Esophagus (tissue), 2 donors: ENCODE data around the gene ANKS1A. TPM values are rescaled to one million over a fixed set of nuclear protein-coding genes. Genes with fewer than 3 reads are reported as not detected.

ENCODE experiments used
- H3K27ac ChIP-seq, 2 donors: one replicate each; pipeline ENCODE4 v1.5.1; 2013; ENCODE audit warnings: low read depth in 2 of 2, mild to moderate bottlenecking in 2 of 2, inconsistent platforms in 1 of 2, low read length in 1 of 2, moderate library complexity in 1 of 2
- H3K27me3 ChIP-seq, 2 donors: one replicate each; pipeline ENCODE4 v1.6.1; 2013; ENCODE audit warnings: low read length in 2 of 2, control low read depth in 1 of 2, mild to moderate bottlenecking in 1 of 2; ENCODE audit not compliant: insufficient read depth in 2 of 2, control insufficient read depth in 1 of 2
- H3K36me3 ChIP-seq, 2 donors: one replicate each; pipeline ENCODE4 v1.6.1; 2013; ENCODE audit warnings: low read length in 1 of 2; ENCODE audit not compliant: control insufficient read depth in 2 of 2, insufficient read depth in 2 of 2
- H3K4me1 ChIP-seq, 2 donors: one replicate each; pipeline ENCODE4 v1.6.1; 2013; ENCODE audit warnings: low read length in 1 of 2; ENCODE audit not compliant: control insufficient read depth in 2 of 2, insufficient read depth in 2 of 2
- H3K4me3 ChIP-seq, 2 donors: one replicate each; pipeline ENCODE4 v1.5.1; 2013; ENCODE audit warnings: low read length in 2 of 2, mild to moderate bottlenecking in 2 of 2, low read depth in 1 of 2, moderate library complexity in 1 of 2
- H3K9me3 ChIP-seq, 2 donors: one replicate each; pipeline ENCODE4 v1.6.1; 2013; ENCODE audit warnings: mild to moderate bottlenecking in 2 of 2, low read depth in 1 of 2, low read length in 1 of 2, moderate library complexity in 1 of 2; ENCODE audit not compliant: control insufficient read depth in 2 of 2, insufficient read depth in 1 of 2
- WGBS, 2 donors: extraction: QIAGEN DNeasy Blood & Tissue Kit; methylation state at CpG; one replicate each; pipeline ENCODE4 v1.1.7; 2013; 5-methylcytosine and 5-hydroxymethylcytosine counted together
- polyA plus RNA-seq, 2 donors: library from polyadenylated mRNA; stranded (reverse); fragments of 200-250 nt; gene quantifications; one replicate each; pipeline ENCODE4 v1.2.3, GENCODE V29; 2013
- donor health status: healthy with polysubstance abuse.
- donor health status: Bipolar disorder and iron deficiency.

ANKS1A gene
- polyA plus RNA-seq, 2 donors = 6.3 to 7.7 TPM

DNA sequence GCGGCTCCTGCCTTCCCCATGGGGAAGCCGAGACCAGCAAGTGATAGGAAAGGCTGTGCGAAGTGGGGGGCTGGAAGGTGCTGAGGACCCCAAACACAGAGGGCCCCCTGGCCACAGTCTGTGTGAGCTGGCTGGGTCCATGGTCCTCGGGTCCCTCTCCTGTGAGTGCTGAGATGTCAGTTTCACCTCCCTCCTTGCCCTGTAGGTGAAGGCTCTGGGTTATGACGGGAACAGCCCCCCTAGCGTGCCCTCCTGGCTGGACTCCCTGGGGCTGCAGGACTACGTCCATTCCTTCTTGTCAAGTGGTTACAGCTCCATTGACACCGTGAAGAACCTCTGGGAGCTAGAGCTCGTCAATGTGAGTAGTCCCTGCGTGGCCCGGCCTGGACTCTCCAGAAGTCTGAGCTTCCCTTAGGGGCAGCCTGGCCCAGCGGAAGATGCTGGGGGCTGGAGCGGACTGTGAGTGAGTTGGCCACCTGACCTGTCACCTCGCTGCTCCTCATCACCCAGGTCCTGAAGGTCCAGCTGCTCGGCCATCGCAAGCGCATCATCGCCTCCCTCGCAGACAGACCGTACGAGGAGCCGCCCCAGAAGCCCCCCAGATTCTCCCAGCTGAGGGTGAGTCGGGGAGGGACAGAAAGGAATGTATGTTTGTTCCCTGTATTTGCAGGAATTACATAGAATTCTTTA lies 190.4 kb downstream of the ANKS1A start:
- no peak overlapping the region for H3K27ac ChIP-seq
- H3K36me3 ChIP-seq = peaks cover 6 to 49% of the 10 kb centered on the region in 2 donors

DNA sequence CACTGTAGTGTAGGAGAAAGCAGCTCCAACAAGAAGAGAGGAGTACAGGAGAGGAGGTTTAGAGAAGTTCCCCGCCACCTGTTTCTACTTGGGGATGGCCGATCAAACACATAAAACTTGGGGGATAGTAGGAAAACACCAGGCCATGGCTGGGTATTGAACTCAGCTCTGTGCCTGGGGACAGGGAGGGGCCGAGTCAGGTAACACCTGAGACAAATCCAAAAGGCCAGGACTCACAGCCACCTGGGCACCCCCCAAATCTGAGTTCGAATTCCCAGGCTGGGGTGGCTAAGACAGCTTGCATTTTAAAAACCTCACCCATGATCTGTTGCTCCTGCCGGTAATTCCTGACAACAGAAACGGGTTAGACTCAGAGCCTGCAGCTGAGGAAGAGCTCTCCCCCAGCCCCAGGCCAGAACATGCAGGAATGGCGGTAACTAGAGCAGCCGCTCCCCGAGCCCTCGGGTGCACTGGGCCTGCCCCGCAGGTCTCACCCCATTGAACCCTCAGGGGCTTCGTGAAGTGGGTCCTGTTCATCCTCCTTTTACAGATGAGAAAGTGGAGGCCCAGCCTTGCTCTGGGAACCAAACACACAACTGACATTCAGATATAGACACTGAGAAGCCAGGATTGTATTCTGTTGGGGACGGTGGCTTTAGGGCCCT lies 191.1 kb downstream of the ANKS1A start:
- 65 to 85% methylated on average over 13 of the region's 13 CpGs for WGBS, 2 donors
- Histone ChIP-seq H3K4me1 (peaks cover 2 to 13% of the 10 kb centered on the region in 2 donors), H3K27me3 (no peaks in the 10 kb centered on the region), H3K9me3 (no peaks in the 10 kb centered on the region), H3K4me3 (no peak overlapping the region), H3K36me3 (peaks cover 6 to 52% of the 10 kb centered on the region in 2 donors), H3K27ac (no peak overlapping the region)

More for the DNA sequence above, 190.4 kb downstream of the ANKS1A start:
- no peaks in the 10 kb centered on the region for H3K9me3 ChIP-seq
- no peaks in the 10 kb centered on the region for H3K27me3 ChIP-seq
- H3K4me3 ChIP-seq = no peak overlapping the region
- 92 to 94% methylated on average over 23 of the region's 23 CpGs for WGBS, 2 donors
- H3K4me1 ChIP-seq = peaks cover 2 to 13% of the 10 kb centered on the region in 2 donors

GRCh38 chr6:35080821-35081425 lies 191.9 kb downstream of the ANKS1A start:
- Histone ChIP-seq H3K36me3 (peaks cover 6 to 60% of the 10 kb centered on the region in 2 donors), H3K9me3 (no peaks in the 10 kb centered on the region), H3K27ac (peak overlapping the region; percentile 12 to 28), H3K27me3 (no peaks in the 10 kb centered on the region), H3K4me3 (no peak overlapping the region), H3K4me1 (peaks cover 2 to 13% of the 10 kb centered on the region in 2 donors)
- WGBS, 2 donors = 61 to 72% methylated on average over 21 of the region's 21 CpGs

- no peaks in the 10 kb centered on the region for H3K27me3 ChIP-seq
- peaks cover 8 to 64% of the 10 kb centered on the region in 2 donors for H3K36me3 ChIP-seq
- no peaks in the 10 kb centered on the region for H3K9me3 ChIP-seq
- peaks cover 2 to 13% of the 10 kb centered on the region in 2 donors for H3K4me1 ChIP-seq
- no peak overlapping the region for H3K4me3 ChIP-seq
- peak overlapping the region; percentile 12 to 28 for H3K27ac ChIP-seq
- 58 to 59% methylated on average over 13 of the region's 13 CpGs for WGBS, 2 donors
Observed at GRCh38 chr6:35081426-35081851, 192.4 kb downstream of the ANKS1A start.

- Histone ChIP-seq H3K9me3 (no peaks in the 10 kb centered on the region), H3K4me1 (peaks cover 2 to 13% of the 10 kb centered on the region in 2 donors), H3K27ac (peak overlapping the region in 1 of 2 donors; percentile 6), H3K4me3 (no peak overlapping the region), H3K36me3 (peaks cover 11 to 71% of the 10 kb centered on the region in 2 donors), H3K27me3 (no peaks in the 10 kb centered on the region)
- WGBS, 2 donors = 73 to 78% methylated on average over 19 of the region's 19 CpGs
Observed at GRCh38 chr6:35082046-35082732, 193.1 kb downstream of the ANKS1A start.

DNA sequence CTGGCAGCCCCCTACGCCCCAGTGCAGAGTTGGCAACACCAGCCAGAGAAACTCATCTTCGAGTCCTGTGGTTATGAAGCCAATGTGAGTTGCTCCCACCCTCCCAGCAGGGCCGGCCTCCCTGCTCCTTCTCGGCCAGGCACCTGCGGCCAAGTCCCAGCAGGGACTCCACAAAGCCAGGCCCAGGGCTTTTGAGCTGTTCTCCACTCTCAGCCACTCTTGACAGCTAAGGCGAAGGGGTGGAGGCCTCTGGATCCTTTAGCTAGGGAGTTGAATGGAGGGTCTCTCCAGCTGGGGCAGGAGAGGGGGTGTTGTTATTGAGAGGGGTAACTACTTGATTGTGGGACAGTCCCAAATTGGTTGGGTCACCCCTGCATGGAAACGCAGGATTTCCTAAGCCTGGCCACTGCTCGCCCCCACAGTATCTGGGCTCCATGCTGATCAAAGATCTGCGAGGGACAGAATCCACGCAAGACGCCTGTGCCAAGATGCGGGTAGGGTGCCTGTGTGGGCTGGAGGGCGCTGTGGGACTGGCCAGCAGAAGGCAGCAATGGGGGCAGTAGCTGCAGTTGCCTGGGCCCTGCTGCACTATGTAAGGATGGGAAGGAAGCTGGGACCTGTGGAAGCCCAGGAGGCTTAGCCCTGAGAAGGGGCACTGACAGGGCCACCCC lies 193.8 kb downstream of the ANKS1A start:
- H3K4me3 ChIP-seq = no peak overlapping the region
- H3K9me3 ChIP-seq = no peaks in the 10 kb centered on the region
- H3K27ac ChIP-seq = peak overlapping the region in 1 of 2 donors; percentile 6
- H3K36me3 ChIP-seq = peaks cover 14 to 73% of the 10 kb centered on the region in 2 donors
- 91 to 93% methylated on average over 13 of the region's 13 CpGs for WGBS, 2 donors
- H3K4me1 ChIP-seq = peaks cover 2 to 11% of the 10 kb centered on the region in 2 donors
- H3K27me3 ChIP-seq = no peaks in the 10 kb centered on the region

GRCh38 chr6:35083507-35083906 lies 194.5 kb downstream of the ANKS1A start:
- Histone ChIP-seq H3K36me3 (peaks cover 17 to 76% of the 10 kb centered on the region in 2 donors), H3K27ac (no peak overlapping the region), H3K9me3 (no peaks in the 10 kb centered on the region), H3K4me1 (peaks cover 2 to 16% of the 10 kb centered on the region in 2 donors), H3K4me3 (no peak overlapping the region), H3K27me3 (no peaks in the 10 kb centered on the region)
- WGBS, 2 donors = 89 to 92% methylated on average over 9 of the region's 9 CpGs

- H3K27me3 ChIP-seq = no peaks in the 10 kb centered on the region
- H3K4me3 ChIP-seq = no peak overlapping the region
- peaks cover 19 to 72% of the 10 kb centered on the region in 2 donors for H3K36me3 ChIP-seq
- no peak overlapping the region for H3K27ac ChIP-seq
- 66 to 86% methylated on average over 14 of the region's 14 CpGs for WGBS, 2 donors
- peaks cover 2 to 17% of the 10 kb centered on the region in 2 donors for H3K4me1 ChIP-seq
- H3K9me3 ChIP-seq = no peaks in the 10 kb centered on the region
Observed at GRCh38 chr6:35084041-35084491, 195.0 kb downstream of the ANKS1A start.
